Mucosa of stomach (tissue), 1 donor: Measurements from ENCODE around the gene UBR4.

Source experiments
- H3K27me3 ChIP-seq: one replicate; pipeline ENCODE4 v1.7.0; 2013; ENCODE audit warnings: mild to moderate bottlenecking, low read length; ENCODE audit not compliant: control insufficient read depth, insufficient read depth
- H3K36me3 ChIP-seq: one replicate; pipeline ENCODE4 v1.7.0; 2013; ENCODE audit warnings: low read length; ENCODE audit not compliant: control insufficient read depth, insufficient read depth
- H3K4me1 ChIP-seq: one replicate; pipeline ENCODE4 v1.7.0; 2013; ENCODE audit warnings: mild to moderate bottlenecking, low read length; ENCODE audit not compliant: control insufficient read depth, insufficient read depth
- H3K4me3 ChIP-seq: one replicate; pipeline ENCODE4 v1.7.0; 2013; ENCODE audit warnings: low read length
- H3K9ac ChIP-seq: one replicate; pipeline ENCODE4 v1.7.0; 2013; ENCODE audit warnings: mild to moderate bottlenecking, low read length, moderate library complexity
- H3K9me3 ChIP-seq: one replicate; pipeline ENCODE4 v1.7.0; 2013; ENCODE audit warnings: mild to moderate bottlenecking, low read length, moderate library complexity; ENCODE audit not compliant: control insufficient read depth
- donor health status: Pancreatic carcinoma.

The UBR4 gene

DNA sequence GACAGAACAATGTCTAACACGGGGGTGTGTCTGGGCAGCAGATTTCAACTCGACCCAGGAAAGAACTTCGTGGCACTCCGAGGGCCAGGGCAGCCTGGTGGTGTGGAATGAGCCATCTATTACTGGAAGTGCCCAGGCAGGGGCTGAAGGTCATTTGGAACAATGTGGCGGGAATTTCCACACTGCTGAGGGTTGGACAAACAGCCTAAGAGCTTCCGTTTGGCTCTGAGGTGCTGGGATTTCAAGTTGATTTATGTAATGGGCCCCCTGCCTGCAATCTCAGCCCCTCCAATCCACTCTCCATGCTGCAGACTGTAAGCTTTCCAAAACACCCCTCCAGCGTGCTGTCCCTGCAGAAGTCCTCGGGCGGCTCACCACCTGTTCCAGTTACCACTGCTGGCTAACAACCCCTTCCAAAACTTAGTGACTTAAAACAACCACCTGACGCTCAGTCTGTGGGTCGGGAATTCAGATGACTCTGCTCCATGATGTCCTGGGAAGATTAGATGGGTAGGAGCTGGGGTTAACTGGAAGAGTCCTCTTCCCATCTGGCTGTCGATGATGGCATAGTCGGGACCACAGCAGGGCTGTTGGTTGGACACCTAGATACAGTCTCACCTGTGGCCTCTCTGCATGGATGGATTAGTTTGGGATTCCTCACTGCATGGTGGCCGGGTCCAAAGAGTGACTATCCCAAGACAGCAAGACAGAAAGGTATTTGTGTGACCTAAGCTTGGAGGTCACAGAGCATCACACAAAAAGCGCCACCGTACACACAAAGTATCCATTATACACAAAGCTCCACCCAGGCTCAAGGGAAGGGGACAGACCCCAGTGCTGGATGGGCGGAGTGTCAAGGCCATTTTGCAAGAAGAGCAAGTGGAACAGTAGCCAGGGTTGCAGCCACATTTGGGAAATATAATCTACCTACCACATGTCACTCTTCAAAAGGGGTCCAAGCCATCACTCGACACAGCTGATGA, 163.9 kb downstream of the UBR4 start:
- Histone ChIP-seq H3K4me3 (no peak overlapping the region), H3K4me1 (no peaks in the 10 kb centered on the region), H3K9me3 (no peaks in the 10 kb centered on the region), H3K9ac (no peak overlapping the region), H3K27me3 (peaks cover 11% of the 10 kb centered on the region), H3K36me3 (no peaks in the 10 kb centered on the region)

DNA sequence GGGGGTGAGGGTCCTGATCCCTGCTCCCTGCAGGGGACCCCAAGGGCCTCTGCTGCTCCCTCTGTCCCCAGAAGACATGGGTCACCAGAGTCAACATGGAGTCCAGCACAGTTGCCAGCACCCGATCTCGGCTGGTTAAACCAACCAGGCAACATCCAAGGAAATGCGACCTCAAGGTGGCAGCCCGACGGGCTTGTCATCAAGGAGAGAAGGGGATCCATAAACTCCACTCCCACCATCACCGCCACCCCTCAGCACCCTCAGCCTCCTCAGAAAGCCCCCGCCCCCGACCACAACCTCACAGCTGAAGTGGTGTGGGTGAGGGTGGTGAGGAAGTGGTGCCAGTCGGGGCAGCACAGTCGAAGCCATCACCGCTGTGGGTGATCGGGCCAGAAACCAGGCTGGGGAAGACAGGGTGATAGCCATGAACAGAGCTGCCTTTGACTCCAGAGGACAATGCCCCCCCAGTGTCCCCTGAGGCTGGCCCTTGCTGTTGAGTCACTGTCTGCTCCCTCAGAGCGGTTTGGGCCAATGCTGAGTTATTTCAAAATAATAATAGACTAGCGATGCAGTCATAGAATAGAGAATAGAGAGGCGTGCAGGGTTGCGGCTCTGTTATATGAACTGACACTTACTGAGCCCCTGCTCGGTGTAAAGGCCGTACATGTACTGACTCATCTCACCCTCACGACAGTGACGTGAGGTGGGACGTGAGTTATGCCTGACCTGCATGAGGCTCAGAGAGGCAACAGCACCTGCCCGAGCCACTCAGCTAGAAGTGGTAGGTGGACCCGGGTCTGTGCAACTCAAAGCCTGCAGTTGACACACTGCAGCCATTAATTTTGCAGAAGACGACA, 164.9 kb downstream of the UBR4 start:
- Histone ChIP-seq H3K27me3 (peaks cover 11% of the 10 kb centered on the region), H3K9me3 (no peaks in the 10 kb centered on the region), H3K4me1 (no peaks in the 10 kb centered on the region), H3K4me3 (no peak overlapping the region), H3K36me3 (no peaks in the 10 kb centered on the region), H3K9ac (no peak overlapping the region)

- Histone ChIP-seq H3K9me3 (no peaks in the 10 kb centered on the region), H3K4me1 (no peaks in the 10 kb centered on the region), H3K27me3 (peaks cover 11% of the 10 kb centered on the region), H3K36me3 (no peaks in the 10 kb centered on the region), H3K4me3 (no peak overlapping the region), H3K9ac (no peak overlapping the region)
Measured at GRCh38 chr1:19044471-19044870, 165.6 kb downstream of the UBR4 start.

DNA sequence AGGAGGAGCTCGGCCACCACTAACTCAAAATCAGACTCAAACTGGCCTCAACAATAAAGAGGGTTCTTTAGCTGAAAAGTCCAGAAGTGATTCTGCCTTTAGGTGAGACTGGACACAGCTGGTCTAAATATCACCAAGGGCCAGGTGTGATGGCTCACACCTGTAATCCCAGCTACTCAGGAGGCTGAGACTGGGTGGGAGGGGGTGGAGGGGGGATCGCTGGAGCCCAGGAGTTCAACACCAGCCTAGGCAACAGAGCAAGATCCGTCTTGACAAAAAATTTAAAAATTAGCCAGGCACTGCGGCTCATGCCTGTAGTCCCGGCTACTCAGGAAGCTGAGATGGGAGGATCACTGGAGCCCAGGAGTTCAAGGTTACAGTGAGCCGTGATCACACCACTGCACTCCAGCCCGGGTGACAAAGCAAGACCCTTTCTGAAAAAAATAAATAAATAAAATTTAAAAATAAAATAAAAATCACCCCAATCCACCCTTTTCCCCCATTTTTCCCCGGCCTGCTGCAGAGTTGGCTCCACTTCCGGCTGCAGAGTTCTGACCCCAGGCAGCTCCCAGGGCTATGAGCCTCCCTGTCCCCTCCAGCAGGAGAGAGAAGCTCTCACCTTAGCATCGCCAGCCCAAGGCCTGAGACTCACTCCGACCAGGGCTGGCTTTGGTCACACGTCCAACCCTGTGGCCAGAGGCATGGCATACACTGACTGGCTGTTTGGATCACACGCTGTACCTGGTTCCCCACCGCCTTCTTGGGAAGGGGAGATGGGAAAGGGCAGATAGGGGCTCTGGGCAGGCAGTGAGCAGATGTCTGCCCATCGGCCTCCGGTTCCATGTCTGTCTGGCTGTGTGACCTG, 166.3 kb downstream of the UBR4 start:
- H3K9me3 ChIP-seq = no peaks in the 10 kb centered on the region
- H3K36me3 ChIP-seq = no peaks in the 10 kb centered on the region
- no peak overlapping the region for H3K9ac ChIP-seq
- no peaks in the 10 kb centered on the region for H3K4me1 ChIP-seq
- H3K4me3 ChIP-seq = no peak overlapping the region
- peaks cover 11% of the 10 kb centered on the region for H3K27me3 ChIP-seq

DNA sequence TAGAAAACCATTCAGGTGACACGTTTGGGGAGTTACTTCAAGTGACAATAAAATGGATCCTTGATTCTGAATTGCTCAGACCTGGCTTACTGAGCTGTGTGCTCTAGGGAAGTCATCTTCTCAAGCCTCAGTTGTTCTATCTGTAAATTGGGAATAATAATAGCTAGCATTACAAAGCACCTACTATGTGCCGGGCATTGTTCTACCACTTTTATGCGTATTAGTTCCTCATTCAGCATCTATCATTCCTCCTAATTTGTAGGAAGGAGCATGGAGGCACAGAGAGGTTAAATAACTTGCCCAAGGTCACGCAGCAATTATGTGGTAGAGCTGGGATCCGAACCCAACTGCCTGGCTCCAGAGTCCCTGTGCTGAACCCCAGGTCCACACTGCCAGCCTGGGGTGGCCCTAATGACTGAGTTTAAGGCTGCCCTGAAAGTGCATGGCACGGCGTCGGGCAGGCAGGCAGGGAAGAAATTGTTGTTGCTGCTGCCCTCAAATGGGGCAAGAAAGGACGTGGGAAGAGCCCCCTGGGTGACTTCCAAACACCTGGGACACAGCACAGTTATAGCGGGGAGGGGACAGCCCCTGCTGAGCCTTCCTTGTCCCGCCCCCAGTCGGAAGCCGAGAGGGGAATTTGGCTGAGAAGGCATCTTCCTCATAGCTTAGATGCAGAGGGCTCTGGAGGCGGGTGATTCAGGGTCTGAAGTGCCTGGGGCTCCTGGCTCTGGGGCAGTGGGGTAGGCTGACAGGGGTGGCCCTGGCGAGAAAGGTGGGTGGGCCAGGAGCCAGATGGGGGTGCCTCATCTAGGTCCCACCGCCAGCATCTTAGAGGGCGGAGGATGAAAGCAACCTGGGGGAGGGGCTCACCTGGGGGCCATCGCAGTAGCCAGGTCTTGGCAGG, 167.1 kb downstream of the UBR4 start:
- no peak overlapping the region for H3K4me3 ChIP-seq
- no peak overlapping the region for H3K9ac ChIP-seq
- no peaks in the 10 kb centered on the region for H3K4me1 ChIP-seq
- H3K9me3 ChIP-seq = no peaks in the 10 kb centered on the region
- H3K27me3 ChIP-seq = peaks cover 17% of the 10 kb centered on the region
- H3K36me3 ChIP-seq = no peaks in the 10 kb centered on the region

DNA sequence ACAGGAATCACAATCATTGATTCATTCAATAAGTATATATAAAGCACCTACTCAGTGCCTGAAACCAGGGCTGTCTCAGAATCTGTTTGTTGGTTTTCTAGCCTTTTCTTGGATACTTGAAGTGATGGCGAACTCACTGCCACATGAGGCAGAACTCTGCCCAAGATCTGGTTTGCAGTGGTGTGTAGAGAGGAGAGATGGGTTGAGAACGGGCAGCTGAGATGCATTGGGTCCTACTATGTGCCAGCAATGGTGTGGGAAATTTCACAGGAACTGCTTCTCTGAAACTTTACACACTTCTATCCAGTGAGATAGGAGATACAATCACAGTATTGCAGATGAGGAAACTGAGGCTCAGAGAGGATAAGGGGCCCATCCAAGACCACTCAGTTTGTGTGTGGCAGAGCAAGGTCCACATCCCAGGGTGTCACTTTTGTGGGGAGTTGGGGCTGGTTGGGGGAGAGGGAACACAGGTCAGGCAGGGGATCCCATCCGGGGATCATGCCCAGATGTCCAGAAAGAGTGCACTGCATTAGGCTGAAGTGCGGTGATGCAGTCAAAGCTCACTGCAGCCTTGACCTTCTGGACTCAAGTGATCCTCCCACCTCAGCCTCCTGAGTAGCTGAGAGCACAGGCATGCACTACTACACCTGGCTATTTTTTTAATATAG, 169.9 kb downstream of the UBR4 start:
- peaks cover 17% of the 10 kb centered on the region for H3K27me3 ChIP-seq
- H3K4me3 ChIP-seq = no peak overlapping the region
- no peaks in the 10 kb centered on the region for H3K9me3 ChIP-seq
- H3K36me3 ChIP-seq = no peaks in the 10 kb centered on the region
- no peaks in the 10 kb centered on the region for H3K4me1 ChIP-seq
- no peak overlapping the region for H3K9ac ChIP-seq

DNA sequence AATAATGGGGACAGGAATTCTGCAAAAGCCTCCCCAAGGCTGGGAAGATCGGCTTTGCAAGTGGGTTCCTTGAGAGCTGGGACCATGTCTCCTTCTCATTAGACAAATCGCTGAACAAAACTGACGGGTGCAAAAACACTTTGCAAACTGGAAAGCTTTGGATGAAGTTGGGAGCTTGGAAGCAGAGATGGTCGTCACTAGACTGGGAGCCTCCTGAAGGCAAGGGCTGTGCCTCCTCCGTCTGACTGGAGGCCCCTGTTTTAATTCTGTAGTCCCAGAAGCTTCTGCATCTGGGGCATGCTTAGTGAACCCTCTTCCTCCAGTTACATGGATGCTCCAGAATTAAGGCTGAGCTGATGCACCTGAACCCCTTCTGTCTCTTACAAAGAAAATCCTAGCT, 171.3 kb downstream of the UBR4 start:
- H3K36me3 ChIP-seq = no peaks in the 10 kb centered on the region
- H3K9me3 ChIP-seq = no peaks in the 10 kb centered on the region
- H3K9ac ChIP-seq = no peak overlapping the region
- H3K27me3 ChIP-seq = peaks cover 13% of the 10 kb centered on the region
- H3K4me3 ChIP-seq = no peak overlapping the region
- no peaks in the 10 kb centered on the region for H3K4me1 ChIP-seq

- H3K9me3 ChIP-seq = no peaks in the 10 kb centered on the region
- no peaks in the 10 kb centered on the region for H3K36me3 ChIP-seq
- H3K9ac ChIP-seq = no peak overlapping the region
- H3K4me1 ChIP-seq = no peaks in the 10 kb centered on the region
- no peak overlapping the region for H3K4me3 ChIP-seq
- peaks cover 10% of the 10 kb centered on the region for H3K27me3 ChIP-seq
Measured at GRCh38 chr1:19038096-19038495, 172.0 kb downstream of the UBR4 start.

DNA sequence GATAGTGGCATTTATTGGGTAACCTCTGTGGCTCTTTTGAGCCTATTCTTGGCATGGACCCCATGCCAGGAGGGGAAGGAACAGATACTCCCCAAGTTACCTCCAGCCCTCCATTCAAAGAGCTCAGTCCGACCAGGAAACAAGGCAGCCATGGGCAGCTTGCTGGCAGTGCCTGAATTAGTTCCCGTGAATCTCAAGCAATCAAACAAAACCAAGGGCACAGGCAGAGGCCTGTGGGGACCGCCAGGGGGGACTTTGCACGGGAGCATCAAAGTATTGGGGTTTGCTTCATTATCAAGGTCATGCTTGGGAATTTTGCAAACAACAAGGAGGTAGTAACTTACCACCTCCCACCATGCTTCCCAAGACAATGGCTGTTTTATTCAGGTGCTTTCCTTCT, 172.4 kb downstream of the UBR4 start:
- Histone ChIP-seq H3K27me3 (peaks cover 13% of the 10 kb centered on the region), H3K4me3 (no peak overlapping the region), H3K9ac (no peak overlapping the region), H3K36me3 (no peaks in the 10 kb centered on the region), H3K9me3 (no peaks in the 10 kb centered on the region), H3K4me1 (no peaks in the 10 kb centered on the region)

- H3K36me3 ChIP-seq = no peaks in the 10 kb centered on the region
- H3K4me1 ChIP-seq = no peaks in the 10 kb centered on the region
- H3K9me3 ChIP-seq = no peaks in the 10 kb centered on the region
- no peak overlapping the region for H3K9ac ChIP-seq
- peaks cover 10% of the 10 kb centered on the region for H3K27me3 ChIP-seq
- H3K4me3 ChIP-seq = no peak overlapping the region
Measured at GRCh38 chr1:19036813-19037605, 173.1 kb downstream of the UBR4 start.
